Measurements from ENCODE around the gene TMEM205. TPM values are rescaled to one million over a fixed set of nuclear protein-coding genes. Genes with fewer than 3 reads are reported as not detected.

Gene TMEM205
- total and polyA plus RNA-seq, 2 of the 13 experiments (the other 11 are each of a cell fraction or from before 2014, with no cell fraction given): 45.5 to 98.7 TPM

DNA sequence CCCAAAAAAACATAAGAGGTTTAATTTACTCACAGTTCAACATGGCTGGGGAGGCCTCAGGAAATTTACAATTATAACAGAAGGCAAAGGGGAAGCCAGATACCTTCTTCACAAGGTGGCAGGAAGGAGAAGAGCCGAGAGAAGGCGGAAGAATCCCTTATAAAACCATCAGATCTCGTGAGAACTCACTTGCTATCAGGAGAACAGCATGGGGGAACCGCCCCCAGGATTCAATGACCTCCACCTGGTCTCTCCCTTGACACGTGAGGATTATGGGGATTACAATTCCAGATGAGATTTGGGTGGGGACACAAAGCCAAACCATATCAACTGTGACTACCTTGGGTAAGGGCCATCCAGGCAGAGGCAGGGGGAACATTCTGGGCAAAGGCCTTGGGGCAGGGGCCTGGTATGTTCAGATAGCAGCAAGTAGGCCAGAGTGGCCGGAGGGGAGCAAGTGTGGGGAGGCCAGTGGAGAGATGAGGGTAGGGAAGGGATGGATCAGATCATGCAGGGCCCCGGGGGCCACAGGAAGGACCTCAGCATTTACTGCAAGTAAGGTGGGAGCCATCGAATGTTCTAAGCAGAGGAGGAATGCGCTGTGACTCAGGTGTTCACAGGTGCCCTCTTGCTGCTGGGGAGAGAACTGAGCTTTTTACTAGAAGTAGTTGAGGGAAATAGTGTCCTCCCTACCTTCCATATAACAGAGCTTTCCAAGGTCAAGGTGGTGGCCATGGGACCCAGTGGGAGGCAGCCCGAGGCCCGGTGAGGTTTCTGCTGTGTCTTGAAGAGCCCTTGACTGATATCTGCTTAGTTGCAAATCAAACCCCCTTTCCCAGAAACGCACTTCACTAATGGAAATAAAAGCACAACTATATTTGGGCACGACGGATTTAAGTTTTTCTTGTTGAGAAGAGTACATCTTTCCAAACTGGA is 24.6 kb downstream of the TMEM205 start:
- H4K20me1 ChIP-seq (ENCODE audit: insufficient read depth, low read length): no peaks in the 10 kb centered on the region
- no TSS peak for BruUV-seq (replicated peaks)
- no peak for TF ChIP-seq ZNF562 (CRISPR knock-in tag; IDR thresholded peaks at IDR 0.05; ENCODE audit: borderline replicate concordance)
- TF ChIP-seq ZBTB33 (CRISPR knock-in tag; IDR thresholded peaks at IDR 0.05): peak; percentile 60; the same call in 1 of the 2 replicates
- 0 out of 2 replicates have a peak, but pooled peaks have one; percentile 13 for TF ChIP-seq CTCF (CRISPR knock-in tag; IDR thresholded peaks at IDR 0.05)
- no peak for TF ChIP-seq ZNF713 (CRISPR knock-in tag; IDR thresholded peaks at IDR 0.05)
- CTCF ChIA-PET (ENCODE audit: low intra/inter-chr PET ratio, low total read pairs): no interaction called here
- DNase-seq (ENCODE audit: low spot score) (no peak), FAIRE-seq (no peak), ATAC-seq (no peak)
- intact Hi-C loops (cut with micrococcal nuclease; ENCODE audit: unreplicated experiment) (no loop called here), in situ Hi-C loops (cut with HindIII; ENCODE audit: extremely low pct_ligation_motif_present, low pct_unique_long_range_greater_than_20kb) (no loop called here)
- H3K9me3 ChIP-seq (ENCODE audit: low read length): no peaks in the 10 kb centered on the region
- no peak overlapping the region for H3K27ac ChIP-seq (ENCODE audit: extremely low read length, insufficient read depth, low read length)
- H3K4me2 ChIP-seq (ENCODE audit: low read depth, low read length): no peak overlapping the region
- H3K4me1 ChIP-seq (ENCODE audit: insufficient read depth, low read length): peaks cover 39% of the 10 kb centered on the region
- H3K79me2 ChIP-seq (ENCODE audit: insufficient read depth, low read length): no peaks in the 10 kb centered on the region
- H3K4me3 ChIP-seq (replicated peaks in 1 of 3; ENCODE audit: insufficient read depth in 1 of 3, low read depth in 2 of 3, low read length in 3 of 3): no peak overlapping the region
- H3K36me3 ChIP-seq (replicated peaks in 1 of 2; ENCODE audit: control insufficient read depth in 1 of 2, insufficient read depth in 2 of 2, low read length in 2 of 2): no peaks in the 10 kb centered on the region
- no peak overlapping the region for H2AFZ ChIP-seq (ENCODE audit: low read length)
- H3K9ac ChIP-seq (ENCODE audit: insufficient read depth, low read depth, low read length): no peak overlapping the region
- POLR2A ChIA-PET: interaction anchor here (0.9 to 1.7 kb wide), 3 partner anchors 17 to 60 kb away, joined by 3 to 6 read pairs (median 4); partner anchors contain the start of genes CCDC159 and TMEM205
- peaks cover 0 to 2% of the 10 kb centered on the region in 2 experiments; a peak in 1 of 5 replicates for H3K27me3 ChIP-seq (ENCODE audit: control insufficient read depth in 1 of 2, insufficient read depth in 2 of 2, low read length in 2 of 2)
- WGBS (ENCODE audit: low lambda C conversion rate): 79% methylated on average over 14 of the region's 14 CpGs
